Stimulated activated CD4-positive, alpha-beta T cell treated with anti-CD3 and anti-CD28 coated beads, Interleukin-1b, Interleukin-23, amount 100 ng/mL, for 4 hours (primary cell): Measurements from ENCODE around the gene DCTPP1.
"Not testable (repeated sequence)": the region's sequence is repeated elsewhere in the genome, so short reads cannot be mapped to it uniquely, and the experiment has no call there.

Source experiments
- DNase-seq, 2 donors: peaks; one replicate each; pipeline ENCODE4 v3.0.0-alpha.2; 2020; ENCODE audit warnings: low read depth in 2 of 2

DCTPP1 gene

DNA sequence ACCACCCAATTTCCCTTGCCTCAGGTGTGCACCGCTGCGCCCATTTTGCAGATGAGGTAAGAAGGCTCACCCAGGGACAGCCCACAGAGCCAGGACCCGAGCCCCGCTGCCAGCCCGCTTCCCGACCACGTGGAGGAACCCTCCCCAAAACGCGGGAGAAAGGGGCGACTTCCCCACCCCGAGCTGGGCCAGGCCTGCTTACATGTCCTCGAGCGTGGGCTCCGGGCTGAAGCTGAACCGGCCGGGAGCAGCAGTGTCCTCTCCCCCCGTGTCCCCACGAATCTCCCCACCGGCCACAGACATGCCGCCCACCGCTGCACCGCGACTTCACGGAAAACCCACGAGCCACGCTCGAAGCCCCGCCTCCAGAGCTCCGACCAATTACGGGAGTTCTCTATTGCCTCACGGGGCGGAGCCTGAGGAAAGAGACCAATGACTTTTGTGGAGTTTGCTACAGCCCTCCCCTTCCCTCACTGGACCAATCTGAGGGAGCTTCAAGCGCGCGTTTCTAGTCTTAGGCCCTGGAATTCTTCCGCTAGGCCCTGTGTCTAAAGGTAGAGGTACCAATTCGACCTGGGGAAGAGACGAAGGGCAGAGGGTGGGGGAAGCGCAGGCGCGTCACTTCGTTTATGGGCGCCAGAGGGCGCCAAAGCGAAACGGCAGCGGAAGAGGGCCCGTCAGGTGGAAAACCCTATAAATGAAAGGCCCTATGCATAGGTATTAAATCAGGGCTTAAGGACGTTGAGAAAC, at the start of gene DCTPP1:
Gene DCTPP1 (minus strand): TSS at position 353 of the 750 bp plus-strand sequence. CDS start 50 bp downstream, at position 303.
- DNase-seq, result peak; percentile 89 to 91

DNA sequence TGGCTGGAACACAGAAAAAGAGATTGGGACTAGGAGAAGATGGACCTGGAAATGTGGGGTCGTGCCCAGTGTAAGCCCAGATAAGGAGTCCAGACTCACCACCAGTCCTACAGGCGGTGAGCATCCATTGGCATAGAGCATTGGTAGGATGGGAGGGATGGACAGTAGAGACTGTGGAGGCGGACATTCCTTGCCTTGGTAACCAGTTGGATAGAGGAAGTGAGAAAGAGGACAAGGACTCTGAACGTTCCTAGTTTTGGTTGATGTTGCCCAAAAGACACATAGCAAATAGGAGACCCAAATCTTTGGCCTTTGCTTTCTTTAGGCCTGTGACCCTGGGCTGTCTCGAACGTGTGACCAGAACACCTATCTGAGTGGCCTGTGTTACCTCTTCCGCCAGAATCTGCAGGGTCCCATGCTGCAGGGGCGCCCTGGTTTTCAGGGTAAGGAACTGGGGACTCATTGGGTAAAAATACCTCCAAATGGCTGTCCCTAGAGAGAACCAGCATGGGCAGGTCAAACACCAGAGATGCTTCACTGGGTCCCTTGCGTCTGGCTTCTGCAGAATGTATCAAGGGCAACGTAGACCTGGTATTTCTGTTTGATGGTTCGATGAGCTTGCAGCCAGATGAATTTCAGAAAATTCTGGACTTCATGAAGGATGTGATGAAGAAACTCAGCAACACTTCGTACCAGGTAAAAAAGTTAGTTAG, 49.1 kb upstream of the DCTPP1 start:
- DNase-seq, result no peak

DNA sequence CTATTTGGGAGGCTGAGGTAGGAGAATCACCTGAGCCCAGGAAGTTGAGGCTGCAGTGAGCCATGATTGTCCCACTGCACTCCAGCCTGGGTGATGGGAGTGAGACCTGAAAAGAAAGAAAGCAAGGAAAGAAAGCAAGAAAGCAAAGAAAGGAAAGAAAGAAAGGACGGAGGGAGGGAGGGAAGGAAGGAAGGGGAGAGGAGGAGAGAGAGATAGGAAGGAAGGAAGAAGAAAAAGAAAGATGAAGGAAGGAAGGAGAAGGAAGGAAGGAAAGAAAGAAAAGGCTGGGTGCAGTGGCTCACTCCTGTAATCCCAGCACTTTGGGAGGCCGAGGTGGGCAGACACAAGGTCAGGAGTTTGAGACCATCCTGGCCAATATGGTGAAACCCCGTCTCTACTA, 47.9 kb upstream of the DCTPP1 start:
- DNase-seq, result not testable (repeated sequence)

DNA sequence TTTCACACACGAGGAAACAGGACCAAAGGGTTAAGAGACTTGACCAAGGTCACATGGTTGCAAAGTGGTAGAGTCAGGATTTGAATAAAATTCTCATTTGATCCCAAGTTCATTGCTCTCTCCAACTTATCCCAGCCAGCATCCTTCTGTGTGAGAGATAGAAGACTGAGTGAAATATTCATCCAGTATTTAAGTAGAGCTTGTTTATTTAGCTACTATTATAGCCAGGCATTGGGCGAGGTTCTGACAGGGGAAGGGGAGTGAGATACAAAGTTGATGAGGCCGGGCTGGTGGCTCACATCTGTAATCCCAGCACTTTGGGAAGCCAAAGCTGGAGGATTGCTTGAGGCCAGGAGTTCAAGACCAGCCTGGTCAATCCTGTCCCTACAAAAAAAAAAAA, 47.2 kb upstream of the DCTPP1 start:
- no peak for DNase-seq

DNA sequence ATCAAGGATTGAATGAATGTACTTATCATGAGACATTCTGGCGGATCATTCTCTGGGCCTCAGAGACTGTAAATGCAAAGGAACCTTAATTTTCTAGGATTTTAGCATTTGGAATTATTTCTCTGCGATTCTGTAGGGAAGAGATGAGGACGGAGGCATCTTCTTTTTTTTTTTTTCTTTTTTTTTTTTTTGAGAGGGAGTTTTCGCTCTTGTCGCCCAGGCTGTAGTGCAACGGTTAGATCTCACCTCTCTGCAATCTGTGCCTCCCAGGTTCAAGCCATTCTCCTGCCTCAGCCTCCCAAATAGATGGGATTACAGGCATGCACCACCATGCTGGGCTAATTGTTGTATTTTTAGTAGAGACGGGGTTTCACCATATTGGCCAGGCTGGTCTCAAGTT, 44.9 kb upstream of the DCTPP1 start:
- no peak for DNase-seq

DNA sequence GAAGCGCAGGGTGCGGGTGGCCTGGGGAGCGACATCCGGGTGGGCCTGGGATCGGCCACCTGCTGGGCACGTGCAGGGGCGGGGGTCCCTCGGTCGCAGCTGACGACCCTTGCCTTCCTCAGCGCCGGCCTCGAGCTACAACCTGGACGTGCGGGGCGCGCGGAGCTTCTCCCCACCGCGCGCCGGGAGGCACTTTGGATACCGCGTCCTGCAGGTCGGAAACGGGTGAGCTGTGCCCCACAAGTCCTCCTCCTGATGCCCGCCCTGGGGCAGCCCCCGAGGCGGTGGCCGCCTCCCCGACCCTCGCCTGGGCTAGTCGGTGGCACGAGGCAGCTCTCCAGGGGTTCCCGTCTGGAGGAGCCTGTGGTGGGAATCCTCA, 44.2 kb upstream of the DCTPP1 start:
- DNase-seq, result no peak

DNA sequence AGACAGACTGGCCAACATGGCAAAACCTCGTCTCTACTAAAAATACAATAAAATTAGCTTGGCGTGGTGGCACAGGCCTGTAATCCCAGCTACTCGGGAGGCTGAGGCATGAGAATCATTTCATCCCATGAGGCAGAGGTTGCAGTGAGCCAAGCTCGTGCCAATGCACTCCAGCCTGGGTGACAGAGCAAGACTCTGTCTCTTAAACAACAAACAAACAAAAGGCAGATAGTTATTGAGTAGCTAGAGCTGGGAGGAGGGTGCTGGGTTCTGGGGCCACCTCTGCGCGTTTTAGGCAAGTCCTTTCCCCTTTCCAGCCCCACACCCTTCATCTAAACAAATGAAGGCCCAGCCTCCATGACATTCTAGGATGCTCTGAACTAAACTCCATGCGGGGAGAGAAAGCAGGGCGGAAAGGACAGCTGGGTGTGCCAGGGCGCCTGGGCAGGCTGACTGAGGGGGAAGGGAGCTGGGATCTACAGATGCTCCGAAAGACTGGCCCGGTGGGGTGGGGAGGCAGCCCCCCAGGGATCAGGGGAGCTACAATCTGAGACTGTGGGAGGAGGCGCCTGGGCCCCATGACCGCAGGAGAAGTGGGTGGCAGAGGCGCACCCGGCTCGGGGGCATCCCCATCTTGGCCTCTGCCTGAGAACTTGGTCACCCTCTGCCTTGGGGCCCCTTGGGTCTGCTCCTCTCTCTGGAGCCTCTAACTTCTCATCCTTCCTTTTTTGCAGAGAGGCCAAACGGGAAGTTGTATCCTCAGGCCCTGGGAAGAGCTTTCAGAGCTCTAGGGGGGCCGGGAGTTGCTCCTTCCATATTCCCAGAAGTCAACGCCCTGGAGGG, 43.6 kb upstream of the DCTPP1 start:
- peak; percentile 24 to 58 for DNase-seq

DNA sequence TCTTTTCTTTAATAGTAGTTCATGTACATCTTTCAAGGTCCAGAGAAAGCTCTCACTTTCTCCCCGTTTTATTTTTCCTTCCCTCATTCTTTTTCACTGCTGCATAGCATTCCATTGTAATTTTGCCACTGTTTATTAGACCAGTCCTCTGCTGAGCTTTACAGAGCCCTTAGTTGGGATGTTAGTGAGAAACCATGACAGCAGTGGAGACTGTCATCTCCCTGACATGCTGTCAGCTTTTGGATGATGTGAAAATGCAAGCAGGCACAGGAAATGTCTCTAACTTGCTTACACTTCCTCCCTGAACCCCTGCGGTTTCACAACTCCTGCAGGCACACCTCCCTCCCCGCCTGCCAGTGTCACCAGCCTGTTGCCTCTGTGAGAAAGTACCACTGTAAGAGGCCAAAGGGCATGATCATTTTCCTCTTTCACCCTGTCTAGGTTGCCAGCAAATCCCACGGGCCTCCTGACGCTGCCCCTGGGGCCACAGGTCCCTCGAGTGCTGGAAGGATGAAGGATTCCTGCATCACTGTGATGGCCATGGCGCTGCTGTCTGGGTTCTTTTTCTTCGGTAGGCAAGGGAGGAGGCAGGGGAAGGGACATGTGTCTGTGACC, 42.6 kb upstream of the DCTPP1 start, which contains the start of gene ITGAL:
Gene ITGAL (plus strand): TSS at position 415 of the 615 bp plus-strand sequence. CDS start 96 bp downstream, at position 511.
- DNase-seq, result peak; percentile 62 to 65

DNA sequence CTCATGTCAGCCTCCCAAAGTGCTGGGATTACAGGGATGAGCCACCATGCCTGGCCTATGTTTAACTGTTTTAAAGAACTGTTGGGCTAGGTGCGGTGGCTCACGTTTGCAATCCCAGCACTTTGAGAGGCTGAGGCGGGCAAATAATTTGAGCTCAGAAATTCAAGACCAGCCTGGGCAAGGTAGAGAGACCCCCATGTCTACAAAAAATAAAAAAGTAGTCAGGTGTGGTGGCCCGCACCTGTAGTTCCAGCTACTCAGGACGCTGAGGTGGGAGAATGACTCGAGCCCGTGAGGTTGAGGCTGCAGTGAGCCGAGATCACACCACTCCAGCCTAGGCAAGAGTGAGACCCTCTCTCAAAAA, 40.8 kb upstream of the DCTPP1 start:
- no peak for DNase-seq

DNA sequence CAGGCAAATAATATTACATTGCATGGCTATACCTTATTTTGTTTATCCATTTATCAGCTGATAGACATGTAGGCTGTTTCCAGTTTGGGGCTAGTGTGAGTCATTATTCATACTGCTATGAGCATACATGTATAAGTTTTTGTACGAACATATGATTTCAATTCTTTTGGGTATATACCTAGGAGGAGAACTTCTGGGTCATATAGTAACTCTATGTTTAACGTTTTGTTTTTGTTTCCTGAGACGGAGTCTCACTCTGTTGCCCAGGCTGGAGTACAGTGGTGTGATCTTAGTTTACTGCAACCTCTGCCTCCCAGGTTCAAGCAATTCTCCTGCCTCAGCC, 40.3 kb upstream of the DCTPP1 start:
- DNase-seq, result no peak

DNA sequence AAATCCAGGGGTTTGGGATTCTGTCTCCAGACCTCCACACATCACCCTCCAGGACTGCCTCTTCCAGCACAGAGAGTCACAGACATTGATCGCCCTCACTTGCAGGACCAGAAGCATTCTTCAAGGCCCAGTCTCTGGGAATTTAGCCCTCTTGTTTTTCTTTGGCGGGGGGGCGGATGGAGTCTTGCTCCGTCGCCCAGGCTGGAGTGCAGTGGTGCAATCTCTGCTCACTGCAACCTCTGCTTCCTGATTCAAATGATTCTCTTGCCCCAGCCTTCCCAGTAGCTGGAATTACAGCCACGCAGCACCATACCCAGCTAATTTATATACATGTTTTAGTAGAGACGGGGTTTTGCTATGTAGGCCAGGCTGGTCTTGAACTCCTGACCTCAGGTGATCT, 34.2 kb upstream of the DCTPP1 start:
- no peak for DNase-seq

DNA sequence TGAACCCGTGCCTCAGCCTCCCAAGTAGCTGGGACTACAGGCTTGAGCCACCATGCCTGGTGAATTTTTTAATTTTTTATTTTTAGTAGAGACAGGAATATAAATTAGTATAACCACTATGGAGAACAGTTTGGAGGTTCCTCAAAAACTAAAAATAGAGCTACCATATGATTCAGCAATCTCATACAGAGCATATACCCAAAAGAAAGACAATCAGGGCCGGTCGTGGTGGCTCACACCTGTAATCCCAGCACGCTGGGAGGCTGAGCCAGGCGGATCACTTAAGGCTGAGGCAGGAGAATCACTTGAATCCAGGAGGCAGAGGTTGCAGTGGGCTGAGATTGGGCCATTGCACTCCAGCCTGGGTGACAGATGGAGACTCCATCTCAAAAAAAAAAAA, 31.6 kb upstream of the DCTPP1 start:
- not testable (repeated sequence) for DNase-seq

DNA sequence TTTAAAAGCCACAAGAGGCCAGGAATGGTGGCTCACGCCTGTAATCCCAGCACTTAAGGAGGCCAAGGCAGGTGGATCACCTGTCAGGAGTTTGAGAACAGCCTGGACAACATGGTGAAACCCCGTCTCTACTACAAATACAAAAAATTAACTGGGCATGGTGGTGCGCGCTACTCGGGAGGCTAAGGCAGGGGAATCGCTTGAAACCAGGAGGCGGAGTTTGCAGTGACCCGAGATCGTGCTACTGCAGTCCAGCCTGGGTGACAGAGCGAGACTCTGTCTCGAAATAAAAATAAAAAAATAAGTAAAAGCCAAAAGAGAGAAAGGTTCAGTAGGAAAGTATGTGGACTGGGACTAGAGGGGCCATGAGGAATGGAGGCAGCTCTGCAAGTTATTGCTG, 29.6 kb upstream of the DCTPP1 start:
- no peak for DNase-seq

DNA sequence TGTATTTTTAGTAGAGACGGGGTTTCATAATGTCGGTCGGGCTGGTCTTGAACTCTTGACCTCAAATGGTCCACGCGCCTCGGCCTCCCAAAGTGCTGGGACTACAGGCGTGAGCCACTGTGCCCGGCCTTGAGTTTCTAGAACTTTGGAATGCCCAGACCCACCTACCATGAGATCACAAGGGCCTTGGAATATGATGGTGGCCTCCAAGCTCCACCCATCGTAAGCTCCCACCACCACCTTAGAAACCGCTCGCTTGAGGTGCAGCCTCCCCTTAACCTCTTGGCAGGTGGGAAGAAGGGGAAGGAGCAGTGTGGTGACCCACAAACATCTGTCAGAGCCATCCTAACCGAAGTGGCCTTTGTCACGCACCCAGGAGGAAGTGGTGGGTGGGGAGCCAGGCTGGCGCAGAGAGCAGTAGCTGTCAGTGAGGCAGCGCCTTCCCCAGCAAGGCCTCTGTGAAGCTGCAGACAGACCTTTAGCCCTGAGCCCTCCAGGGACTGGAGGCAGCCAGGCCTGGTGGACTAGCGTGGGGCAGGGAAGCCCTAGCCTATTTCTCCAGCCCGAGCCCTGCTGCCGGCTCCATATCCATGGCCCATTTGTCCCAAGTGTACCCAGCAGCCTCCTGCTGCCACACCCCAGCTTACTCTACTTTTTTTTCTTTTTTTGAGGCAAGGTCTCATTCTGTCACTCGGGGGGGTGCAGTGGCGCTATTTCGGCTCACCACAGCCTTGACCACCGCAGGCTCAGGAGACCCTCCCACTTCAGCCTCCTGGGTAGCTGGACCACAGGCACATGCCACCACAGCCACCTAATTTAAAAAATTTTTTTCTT, 28.9 kb upstream of the DCTPP1 start:
- DNase-seq, result peak; percentile 62 to 65

DNA sequence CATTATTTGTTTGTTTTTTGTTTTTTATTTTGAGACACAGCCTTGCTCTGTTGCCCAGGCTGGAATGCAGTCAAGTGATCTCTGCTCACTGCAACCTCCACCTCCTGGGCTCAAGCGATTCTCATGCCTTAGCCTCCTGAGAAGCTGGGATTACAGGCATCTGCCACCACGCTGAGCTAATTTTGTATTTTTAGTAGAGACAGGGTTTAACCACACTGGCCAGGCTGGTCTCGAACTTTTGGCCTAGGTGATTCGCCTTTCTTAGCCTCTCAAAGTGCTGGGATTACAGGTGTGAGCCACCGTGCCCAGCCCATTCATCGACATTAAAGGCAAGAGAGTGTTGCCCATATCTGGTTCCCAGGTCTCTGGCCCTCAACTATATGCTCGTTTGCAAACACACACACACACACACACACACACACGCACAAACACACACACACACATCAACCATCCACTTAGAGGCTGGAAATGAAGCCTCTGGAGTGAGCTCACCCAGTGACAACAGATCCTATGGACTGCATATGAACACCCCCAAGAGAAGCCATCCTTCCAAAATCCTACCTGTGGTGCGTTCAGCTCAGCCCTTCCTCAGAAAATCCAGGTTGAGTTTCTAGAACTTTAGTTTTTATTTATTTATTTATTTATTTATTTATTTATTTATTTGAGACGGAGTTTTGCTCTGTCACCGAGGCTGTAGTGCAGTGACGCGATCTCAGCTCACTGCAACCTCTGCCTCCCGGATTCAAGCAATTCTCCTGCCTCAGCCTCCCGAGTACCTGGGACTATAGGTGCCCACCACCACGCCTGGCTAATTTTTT, 28.1 kb upstream of the DCTPP1 start:
- DNase-seq, result no peak

DNA sequence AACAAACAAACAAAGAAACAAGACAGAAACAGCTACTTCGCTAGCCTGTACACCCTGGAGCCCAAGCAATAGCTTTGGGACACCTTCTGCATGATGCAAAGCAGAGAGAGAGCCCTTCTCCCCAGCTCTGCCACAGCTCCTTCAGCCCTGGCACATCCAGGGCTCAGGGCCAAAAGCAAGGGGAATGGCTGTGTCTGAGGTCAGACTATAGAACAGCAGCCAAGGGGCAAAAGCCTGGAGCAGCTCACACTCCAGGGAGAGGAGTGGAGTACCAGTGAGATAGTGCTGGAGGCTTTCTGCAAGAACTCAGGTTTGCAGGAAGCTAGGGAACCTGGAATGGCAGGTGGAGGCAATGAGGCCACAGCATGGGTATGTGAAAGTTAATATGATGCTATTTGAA, 27.4 kb upstream of the DCTPP1 start:
- DNase-seq, result no peak

DNA sequence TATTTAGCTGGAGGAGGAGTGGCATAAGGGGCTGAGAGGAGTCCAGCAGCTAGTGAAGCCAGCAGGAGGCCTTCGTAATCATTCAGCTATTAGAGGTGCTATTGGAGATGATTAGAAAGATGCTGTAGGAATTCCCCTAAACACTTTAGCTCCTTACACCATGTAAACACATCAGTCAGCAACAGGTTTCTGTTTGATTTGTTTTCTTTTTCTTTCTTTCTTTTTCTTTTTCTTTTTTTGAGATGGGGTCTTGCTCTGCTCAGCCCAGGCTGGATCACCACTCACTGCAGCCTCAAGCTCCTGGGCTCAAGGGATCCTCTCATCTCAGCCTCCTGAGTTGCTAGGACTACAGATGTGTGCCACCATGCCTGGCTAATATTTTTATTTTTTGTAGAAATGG, 26.5 kb upstream of the DCTPP1 start:
- DNase-seq, result no peak

DNA sequence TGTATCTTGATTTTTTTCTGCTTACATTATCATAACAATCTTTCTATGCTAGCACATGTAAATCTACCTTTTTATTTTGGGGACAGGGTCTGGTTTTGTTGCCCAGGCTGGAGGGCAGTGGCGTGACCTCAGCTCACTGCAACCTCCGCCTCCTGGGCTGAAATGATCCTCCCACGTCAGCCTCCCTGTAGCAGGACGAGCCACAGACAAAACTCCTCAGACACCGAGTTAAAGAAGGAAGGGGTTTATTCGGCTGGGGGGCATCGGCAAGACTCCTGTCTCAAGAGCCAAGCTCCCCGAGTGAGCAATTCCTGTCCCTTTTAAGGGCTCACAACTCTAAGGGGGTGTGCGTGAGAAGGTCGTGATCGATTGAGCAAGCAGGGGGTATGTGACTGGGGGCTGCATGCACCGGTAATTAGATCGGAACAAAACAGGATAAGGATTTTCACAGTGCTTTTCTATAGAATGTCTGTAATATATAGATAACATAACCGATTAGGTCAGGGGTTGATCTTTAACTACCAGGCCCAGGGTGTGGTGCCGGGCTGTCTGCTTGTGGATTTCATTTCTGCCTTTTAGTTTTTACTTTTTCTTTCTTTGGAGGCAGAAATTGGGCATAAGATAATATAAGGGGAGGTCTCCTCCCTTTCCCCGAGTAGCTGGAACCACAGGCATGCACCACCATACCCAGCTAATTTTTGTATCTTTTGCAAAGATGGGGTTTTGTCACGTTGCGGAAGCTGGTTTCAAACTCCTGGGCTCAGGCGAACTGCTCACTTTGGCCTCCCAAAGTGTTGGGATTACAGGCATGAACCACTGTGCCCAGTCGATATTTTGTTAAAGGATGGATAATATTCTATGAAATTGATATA, 23.1 kb upstream of the DCTPP1 start:
- DNase-seq, result not testable (repeated sequence)

DNA sequence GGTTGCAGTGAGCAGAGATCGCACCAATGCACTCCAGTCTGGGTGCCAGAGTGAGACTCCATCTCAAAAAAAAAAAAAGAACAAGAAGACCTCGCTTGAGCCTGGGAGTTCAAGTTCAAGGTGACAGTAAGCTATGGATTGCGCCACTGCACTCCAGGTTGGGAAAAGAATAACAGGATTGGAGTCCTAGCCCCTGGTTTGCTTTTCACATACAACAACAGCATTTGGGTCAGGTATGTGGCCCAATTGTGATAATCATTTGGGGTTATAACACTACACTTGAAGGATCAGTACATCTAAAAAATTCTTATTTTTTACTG, 19.2 kb upstream of the DCTPP1 start:
- no peak for DNase-seq
